Epithelial cell of proximal tubule (primary cell): ENCODE results near the gene DGUOK. TPM values are rescaled to one million over a fixed set of nuclear protein-coding genes. Genes with fewer than 3 reads are reported as not detected.

Experiments
- DNase-seq: peaks from one replicate; pipeline ENCODE4 v3.0.0-alpha.2; 2011; ENCODE audit warnings: low read depth
- H3K4me3 ChIP-seq: 2 replicates; pipeline ENCODE4 v1.5.1; 2011; ENCODE audit warnings: low read depth, mild to moderate bottlenecking, low read length
- CTCF ChIP-seq: conservative IDR thresholded peaks from 2 replicates; pipeline ENCODE4 v1.5.1; 2012; ENCODE audit warnings: low read depth, mild to moderate bottlenecking, low read length
- total RNA-seq: library from RNA; depleted of rRNA; stranded (reverse); fragments of >200 nt; gene quantifications from 2 replicates; pipeline ENCODE4 v1.2.3, GENCODE V29; 2015

DGUOK gene
- total RNA-seq, 1 donor from 2014 or later = 65.6 TPM

DNA sequence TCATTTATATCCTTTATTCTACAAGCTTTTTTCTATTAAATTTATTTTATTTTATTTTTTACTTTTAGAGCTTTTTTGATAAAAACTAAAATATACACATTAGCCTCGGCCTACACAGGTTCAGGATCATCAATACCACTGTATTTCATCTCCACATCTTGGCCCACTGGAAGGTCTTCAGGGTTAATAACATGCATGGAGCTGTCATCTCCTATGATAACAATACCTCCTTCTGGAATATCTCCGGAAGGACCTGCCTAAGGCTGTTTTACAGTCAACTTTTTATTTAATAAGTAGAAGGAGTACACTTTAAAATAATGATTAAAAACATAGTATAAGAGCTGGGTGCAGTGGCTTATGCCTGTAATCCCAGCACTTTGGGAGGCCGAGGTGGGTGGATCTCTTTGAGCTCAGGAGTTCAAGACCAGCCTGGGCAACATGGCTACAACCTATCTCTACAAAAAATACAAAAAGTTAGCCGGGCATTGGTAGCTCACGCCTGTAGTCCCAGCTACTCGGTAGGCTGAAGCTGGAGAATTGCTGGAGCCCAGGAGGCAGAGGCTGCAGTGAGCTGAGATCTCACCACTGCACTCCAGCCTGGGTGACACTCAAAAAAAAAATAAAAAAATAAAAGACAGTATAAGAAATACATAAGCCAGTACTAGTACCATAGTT lies 15.7 kb upstream of the DGUOK start:
- no peak for DNase-seq
- no peak for TF ChIP-seq CTCF
- H3K4me3 ChIP-seq = no peak overlapping the region

- no peak for DNase-seq
- no peak overlapping the region for H3K4me3 ChIP-seq
- no peak for TF ChIP-seq CTCF
These were observed 15.0 kb upstream of the DGUOK start for GRCh38 chr2:73911548-73912208.

GRCh38 chr2:73913414-73914054 lies 13.1 kb upstream of the DGUOK start:
- TF ChIP-seq CTCF = no peak

GRCh38 chr2:73914667-73915066 lies 12.0 kb upstream of the DGUOK start:
- no peak for DNase-seq

More at GRCh38 chr2:73913414-73914054, 13.1 kb upstream of the DGUOK start:
- H3K4me3 ChIP-seq = no peak overlapping the region
- DNase-seq = no peak

GRCh38 chr2:73915437-73915993 lies 11.2 kb upstream of the DGUOK start:
- TF ChIP-seq CTCF = no peak
- no peak for DNase-seq
- no peak overlapping the region for H3K4me3 ChIP-seq

More at GRCh38 chr2:73914667-73915066, 12.0 kb upstream of the DGUOK start:
- TF ChIP-seq CTCF = no peak
- H3K4me3 ChIP-seq = no peak overlapping the region

- DNase-seq = no peak
- H3K4me3 ChIP-seq = no peak overlapping the region
- no peak for TF ChIP-seq CTCF
These were observed 10.0 kb upstream of the DGUOK start for GRCh38 chr2:73916666-73917065.
